H9 (cell line): Measurements from ENCODE around the gene ARMH3. TPM values are rescaled to one million over a fixed set of nuclear protein-coding genes. Genes with fewer than 3 reads are reported as not detected.

Experiments used
- DNase-seq: peaks from one replicate; pipeline ENCODE4 v3.0.0-alpha.2; 2017
- H2AFZ ChIP-seq: one replicate; pipeline ENCODE4 v1.6.1; 2013; ENCODE audit warnings: mild to moderate bottlenecking, low read length, control low read depth, moderate library complexity
- H2AK5ac ChIP-seq: 2 replicates; pipeline ENCODE4 v1.6.1; 2013; ENCODE audit warnings: low read length, control low read depth, mixed read lengths; ENCODE audit not compliant: insufficient read length
- H2BK120ac ChIP-seq: one replicate; pipeline ENCODE4 v1.6.1; 2013; ENCODE audit warnings: low read depth, mild to moderate bottlenecking, low read length, control low read depth, inconsistent platforms; ENCODE audit not compliant: poor library complexity, severe bottlenecking
- H2BK12ac ChIP-seq: 2 replicates; pipeline ENCODE4 v1.6.1; 2013; ENCODE audit warnings: low read length, control low read depth, mixed read lengths, low read depth; ENCODE audit not compliant: insufficient read length
- H2BK15ac ChIP-seq: 2 replicates; pipeline ENCODE4 v1.6.1; 2013; ENCODE audit warnings: low read depth, low read length, control low read depth
- H2BK20ac ChIP-seq: one replicate; pipeline ENCODE4 v1.6.1; 2013; ENCODE audit warnings: low read depth, mild to moderate bottlenecking, low read length, control low read depth, inconsistent platforms; ENCODE audit not compliant: poor library complexity, severe bottlenecking
- H2BK5ac ChIP-seq: 2 replicates; pipeline ENCODE4 v1.6.1; 2013; ENCODE audit warnings: low read length, control low read depth, mixed read lengths; ENCODE audit not compliant: insufficient read length
- H3K14ac ChIP-seq: 2 replicates; pipeline ENCODE4 v1.6.1; 2013; ENCODE audit warnings: low read length, control low read depth; ENCODE audit not compliant: insufficient read depth
- H3K18ac ChIP-seq: 2 replicates; pipeline ENCODE4 v1.6.1; 2013; ENCODE audit warnings: low read depth, mild to moderate bottlenecking, mixed read lengths, low read length, control low read depth; ENCODE audit not compliant: insufficient read length
- H3K23ac ChIP-seq: 2 replicates; pipeline ENCODE4 v1.6.1; 2013; ENCODE audit warnings: low read length, control low read depth, mixed read lengths, low read depth; ENCODE audit not compliant: insufficient read length
- H3K23me2 ChIP-seq: 2 replicates; pipeline ENCODE4 v1.6.1; 2013; ENCODE audit warnings: low read depth, mild to moderate bottlenecking, mixed read lengths, low read length, control low read depth; ENCODE audit not compliant: insufficient read length, poor library complexity, severe bottlenecking
- H3K27ac ChIP-seq: 2 replicates; pipeline ENCODE4 v1.5.1; 2013; ENCODE audit warnings: low read length, control low read depth, mixed read lengths, low read depth; ENCODE audit not compliant: insufficient read length
- H3K27me3 ChIP-seq: 2 replicates; pipeline ENCODE4 v1.6.1; 2013; ENCODE audit warnings: low read length, control low read depth, inconsistent platforms; ENCODE audit not compliant: insufficient read depth
- H3K4ac ChIP-seq: 2 replicates; pipeline ENCODE4 v1.6.1; 2013; ENCODE audit warnings: low read depth, mild to moderate bottlenecking, control low read depth, inconsistent platforms, low read length, moderate library complexity
- H3K4me1 ChIP-seq: 2 replicates; pipeline ENCODE4 v1.6.1; 2013; ENCODE audit warnings: low read length, control low read depth, inconsistent platforms; ENCODE audit not compliant: insufficient read depth
- H3K4me2 ChIP-seq: 2 replicates; pipeline ENCODE4 v1.6.1; 2013; ENCODE audit warnings: low read length, control low read depth, mixed read lengths; ENCODE audit not compliant: insufficient read length, insufficient read depth
- H3K56ac ChIP-seq: 2 replicates; pipeline ENCODE4 v1.6.1; 2013; ENCODE audit warnings: low read depth, mild to moderate bottlenecking, mixed read lengths, low read length, control low read depth; ENCODE audit not compliant: insufficient read length
- H3K79me1 ChIP-seq: 2 replicates; pipeline ENCODE4 v1.6.1; 2013; ENCODE audit warnings: low read depth, mild to moderate bottlenecking, moderate library complexity, low read length, control low read depth, inconsistent platforms; ENCODE audit not compliant: insufficient read depth, poor library complexity, severe bottlenecking
- H3K79me2 ChIP-seq: 2 replicates; pipeline ENCODE4 v1.6.1; 2013; ENCODE audit warnings: low read length, control low read depth, inconsistent platforms; ENCODE audit not compliant: insufficient read depth
- H3K9ac ChIP-seq: 2 replicates; pipeline ENCODE4 v1.6.1; 2013; ENCODE audit warnings: low read length, control low read depth, mixed read lengths; ENCODE audit not compliant: insufficient read length; ENCODE audit errors: extremely low read depth
- H3K9me3 ChIP-seq: one replicate; pipeline ENCODE4 v1.6.1; 2013; ENCODE audit warnings: low read depth, low read length, inconsistent platforms; ENCODE audit not compliant: control insufficient read depth
- H3T11ph ChIP-seq: one replicate; pipeline ENCODE4 v1.6.1; 2013; ENCODE audit warnings: mild to moderate bottlenecking, low read length, control low read depth, inconsistent platforms
- H4K20me1 ChIP-seq: one replicate; pipeline ENCODE4 v1.6.1; 2013; ENCODE audit not compliant: control insufficient read depth, insufficient read length, insufficient read depth
- H4K5ac ChIP-seq: 2 replicates; pipeline ENCODE4 v1.6.1; 2013; ENCODE audit warnings: low read depth, mild to moderate bottlenecking, mixed read lengths, low read length, control low read depth; ENCODE audit not compliant: insufficient read length
- H4K8ac ChIP-seq: replicated peaks from 2 replicates; pipeline ENCODE4 v1.6.1; 2013; ENCODE audit warnings: low read length, control low read depth, mixed read lengths, low read depth; ENCODE audit not compliant: insufficient read length
- H4K91ac ChIP-seq: 2 replicates; pipeline ENCODE4 v1.6.1; 2013; ENCODE audit warnings: low read depth, mild to moderate bottlenecking, moderate library complexity, mixed read lengths, low read length, control low read depth; ENCODE audit not compliant: insufficient read length
- H3K27ac Mint-ChIP-seq, 3 experiments: 2 replicates in 2 of 3; 3 replicates in 1 of 3; pipeline ENCODE4 v1.8.0; 2020 to 2021; ENCODE audit warnings: mixed read lengths in 3 of 3, mild to moderate bottlenecking in 1 of 3, moderate library complexity in 1 of 3
- H3K27me3 Mint-ChIP-seq: 2 replicates; pipeline ENCODE4 v1.8.0; 2021; ENCODE audit warnings: low read depth, mild to moderate bottlenecking, moderate library complexity, mixed read lengths
- H3K36me3 Mint-ChIP-seq, 3 experiments: 2 replicates in 2 of 3; 3 replicates in 1 of 3; pipeline ENCODE4 v1.8.0; 2020 to 2021; ENCODE audit warnings: low read depth in 3 of 3, mixed read lengths in 3 of 3; ENCODE audit not compliant: insufficient read depth in 1 of 3
- H3K4me1 Mint-ChIP-seq, 2 experiments: 2 replicates each; pipeline ENCODE4 v1.8.0; 2020; ENCODE audit warnings: mixed read lengths in 2 of 2
- H3K4me3 Mint-ChIP-seq, 2 experiments: 2 replicates in 1 of 2; 3 replicates in 1 of 2; pipeline ENCODE4 v1.8.0; 2020 to 2021; ENCODE audit warnings: mild to moderate bottlenecking in 2 of 2, mixed read lengths in 2 of 2, moderate library complexity in 1 of 2
- H3K9me3 Mint-ChIP-seq, 2 experiments: 2 replicates in 1 of 2; 3 replicates in 1 of 2; pipeline ENCODE4 v1.8.0; 2020; ENCODE audit warnings: mild to moderate bottlenecking in 2 of 2, mixed read lengths in 2 of 2, moderate library complexity in 1 of 2
- CTCF ChIP-seq: fragments of 200-600 bp; sonication (generic); conservative IDR thresholded peaks from 3 replicates; pipeline ENCODE4 v1.8.0; 2021; ENCODE audit warnings: antibody characterized with exemption, mild to moderate bottlenecking
- WGBS: extraction: QIAGEN DNeasy Blood & Tissue Kit; methylation state at CpG from one replicate; pipeline ENCODE4 v1.1.7; 2013; ENCODE audit warnings: missing lambda C conversion rate, low lambda C conversion rate, mixed read lengths; ENCODE audit not compliant: insufficient read length; ENCODE audit errors: extremely low coverage; 5-methylcytosine and 5-hydroxymethylcytosine counted together
- total RNA-seq: library from RNA; stranded (reverse); gene quantifications from 2 replicates; pipeline ENCODE4 v1.2.1, GENCODE V29; 2021

ARMH3 gene
- total RNA-seq, 1 experiment from 2014 or later, result 20.4 TPM

- Histone ChIP-seq H4K8ac (no peak overlapping the region), H3T11ph (no peak overlapping the region), H2AK5ac (no peak overlapping the region), H2BK5ac (no peak overlapping the region), H3K23ac (no peak overlapping the region), H3K9me3 (no peaks in the 10 kb centered on the region), H3K4me2 (no peak overlapping the region), H3K79me2 (no peaks in the 10 kb centered on the region), H3K23me2 (no peaks in the 10 kb centered on the region), H3K18ac (no peak overlapping the region), H2AFZ (no peak overlapping the region), H4K20me1 (no peaks in the 10 kb centered on the region), H3K79me1 (no peaks in the 10 kb centered on the region), H3K14ac (no peak overlapping the region), H2BK15ac (no peak overlapping the region), H3K9ac (no peak overlapping the region), H4K5ac (no peak overlapping the region), H3K56ac (no peak overlapping the region), H3K4me1 (no peaks in the 10 kb centered on the region), H3K4ac (no peak overlapping the region), H2BK120ac (no peak overlapping the region), H4K91ac (no peak overlapping the region), H3K27me3 (no peaks in the 10 kb centered on the region), H3K27ac (no peak overlapping the region), H2BK20ac (no peak overlapping the region), H2BK12ac (no peak overlapping the region)
- no peaks in the 10 kb centered on the region for H3K9me3 Mint-ChIP-seq
- peaks cover 5 to 7% of the 10 kb centered on the region in 2 experiments; a peak in 1 of 4 replicates for H3K4me1 Mint-ChIP-seq
- no peak overlapping the region for H3K27ac Mint-ChIP-seq
- no CpG with 5 or more reads among the region's 4 CpGs for WGBS
- H3K36me3 Mint-ChIP-seq, result peaks cover 0 to 5% (median 0%) of the 10 kb centered on the region in 3 experiments; a peak in 1 of 7 replicates
- H3K27me3 Mint-ChIP-seq, result no peaks in the 10 kb centered on the region
- no peak for DNase-seq
- TF ChIP-seq CTCF, result no peak
- H3K4me3 Mint-ChIP-seq, result no peak overlapping the region
These were observed 123.8 kb downstream of the ARMH3 start for GRCh38 chr10:101932183-101932582.
